Activated CD8-positive, alpha-beta T cell treated with anti-CD3 and anti-CD28 coated beads for 36 hours (primary cell): ENCODE measurements around the gene VMAC. TPM values are rescaled to one million over a fixed set of nuclear protein-coding genes. Genes with fewer than 3 reads are reported as not detected.

Experiments used
- ATAC-seq: fragments of 200-7000 bp; cut with Tn5 transposase; one replicate; pipeline ENCODE4 v1.10.0; 2021; ENCODE audit warnings: mild to moderate bottlenecking, moderate library complexity
- CTCF ChIA-PET: fragments of 350-600 bp; sonication (Branson Sonifier 250); formaldehyde crosslinking; loops from one replicate; lab custom pipeline; 2021; ENCODE audit warnings: antibody characterized with exemption; lab: Charles Lee
- POLR2A ChIA-PET: fragments of 350-600 bp; sonication (Branson Sonifier 250); formaldehyde crosslinking; loops from one replicate; lab custom pipeline; 2021; ENCODE audit warnings: antibody characterized with exemption; lab: Charles Lee
- DNase-seq: peaks from one replicate; pipeline ENCODE4 v3.0.0-alpha.2; 2020
- H3K27ac Mint-ChIP-seq: one replicate; pipeline ENCODE4 v1.8.0; 2021; ENCODE audit warnings: mild to moderate bottlenecking, mixed read lengths
- H3K27me3 Mint-ChIP-seq: one replicate; pipeline ENCODE4 v1.8.0; 2021; ENCODE audit warnings: mixed read lengths
- H3K36me3 Mint-ChIP-seq: one replicate; pipeline ENCODE4 v1.8.0; 2021; ENCODE audit warnings: low read depth, mixed read lengths
- H3K4me1 Mint-ChIP-seq: one replicate; pipeline ENCODE4 v1.8.0; 2021; ENCODE audit warnings: low read depth, mixed read lengths
- H3K4me3 Mint-ChIP-seq: one replicate; pipeline ENCODE4 v1.8.0; 2021; ENCODE audit warnings: mild to moderate bottlenecking, moderate library complexity, mixed read lengths
- H3K9me3 Mint-ChIP-seq: one replicate; pipeline ENCODE4 v1.8.0; 2021; ENCODE audit warnings: mixed read lengths
- CTCF ChIP-seq: fragments of 200-600 bp; IDR thresholded peaks from one replicate; pipeline ENCODE4 v1.8.0; 2022; ENCODE audit warnings: antibody characterized with exemption, mild to moderate bottlenecking
- intact Hi-C: fragments of 100-400 bp; cut with micrococcal nuclease; formaldehyde crosslinking; loops from one replicate; pipeline ENCODE4 v1.10.0; 2022
- total RNA-seq, 2 experiments: library from RNA; stranded (reverse); gene quantifications; one replicate each; pipeline ENCODE4 v1.2.3, GENCODE V29; 2021

Gene VMAC
- total RNA-seq, 2 experiments from 2014 or later: 1.2 to 2.5 TPM

- no peak for ATAC-seq
- peaks cover 90% of the 10 kb centered on the region for H3K4me1 Mint-ChIP-seq
- H3K4me3 Mint-ChIP-seq: no peak overlapping the region
- peak overlapping the region; percentile 68 for H3K27ac Mint-ChIP-seq
- TF ChIP-seq CTCF: no peak
- ChIA-PET CTCF (interaction anchor here (1.5 to 10.7 kb wide), 3 partner anchors 10 to 21 kb away, joined by 5 to 108 read pairs (median 11); no protein-coding TSS in a partner anchor), POLR2A (no interaction called here)
- no peaks in the 10 kb centered on the region for H3K27me3 Mint-ChIP-seq
- peaks cover 19% of the 10 kb centered on the region for H3K36me3 Mint-ChIP-seq
- H3K9me3 Mint-ChIP-seq: no peaks in the 10 kb centered on the region
- intact Hi-C loops: no loop called here
- DNase-seq: no peak
Observed at GRCh38 chr19:5958074-5958850, 53.6 kb downstream of the VMAC start.

- Mint-ChIP-seq H3K27me3 (no peaks in the 10 kb centered on the region), H3K9me3 (no peaks in the 10 kb centered on the region), H3K4me3 (no peak overlapping the region), H3K36me3 (peaks cover 15% of the 10 kb centered on the region), H3K4me1 (peaks cover 90% of the 10 kb centered on the region), H3K27ac (peak overlapping the region; percentile 68)
- no peak for DNase-seq
- ATAC-seq: no peak
- TF ChIP-seq CTCF: no peak
- ChIA-PET POLR2A (no interaction called here), CTCF (interaction anchor here (1.5 kb wide), 1 partner anchor 9 kb away, joined by 11 read pairs; no protein-coding TSS in a partner anchor)
- intact Hi-C loops: no loop called here
Observed at GRCh38 chr19:5958851-5959122, 54.1 kb downstream of the VMAC start.

GRCh38 chr19:5959260-5960004 lies 54.8 kb downstream of the VMAC start:
- Mint-ChIP-seq H3K27ac (peak overlapping the region; percentile 82), H3K4me1 (peaks cover 90% of the 10 kb centered on the region), H3K9me3 (no peaks in the 10 kb centered on the region), H3K4me3 (no peak overlapping the region), H3K27me3 (no peaks in the 10 kb centered on the region), H3K36me3 (peaks cover 12% of the 10 kb centered on the region)
- no peak for ATAC-seq
- intact Hi-C loops: no loop called here
- ChIA-PET POLR2A (interaction anchor here (1.3 kb wide), 1 partner anchor 55 kb away, joined by 3 read pairs; no protein-coding TSS in a partner anchor), CTCF (interaction anchor here (0.9 to 1.5 kb wide), 3 partner anchors 9 to 155 kb away, joined by 4 to 11 read pairs (median 4); partner anchors contain the start of gene NRTN)
- DNase-seq: no peak
- TF ChIP-seq CTCF: no peak

Other genes starting within 250 kb of the VMAC start
- 10 to 100 TPM; 49.4 TPM for gene MICOS13, start 224.4 kb upstream of the VMAC start, total RNA-seq
- 1 to 10 TPM; 2.7 to 3.5 TPM for gene HSD11B1L, start 223.8 kb upstream of the VMAC start, total RNA-seq
- gene RPL36, start 214.6 kb upstream of the VMAC start, total RNA-seq: 1,000 to 10,000 TPM; 1,711 to 1,715 TPM
- 100 to 1,000 TPM; 324 to 342 TPM for gene LONP1, start 184.7 kb upstream of the VMAC start, total RNA-seq
- gene CATSPERD, start 184.2 kb upstream of the VMAC start, total RNA-seq: not detected
- 1 to 10 TPM; 4.4 to 5.0 TPM for gene PRR22, start 120.1 kb upstream of the VMAC start, total RNA-seq
- gene DUS3L, start 113.7 kb upstream of the VMAC start, total RNA-seq: 10 to 100 TPM; 69.6 to 74.5 TPM
- gene NRTN, start 99.8 kb upstream of the VMAC start, total RNA-seq: under 1 TPM in 1 of 2 experiments, not detected in 1; 0.72 TPM
- not detected for gene FUT6, start 65.2 kb upstream of the VMAC start, total RNA-seq
- not detected for gene FUT3, start 53.4 kb upstream of the VMAC start, total RNA-seq
- gene FUT5, start 34.3 kb upstream of the VMAC start, total RNA-seq: not detected
- 100 to 1,000 TPM; 233 to 237 TPM for gene NDUFA11, start 1.1 kb upstream of the VMAC start, total RNA-seq
- gene CAPS, start 9.4 kb downstream of the VMAC start, total RNA-seq: 1 to 10 TPM; 2.1 to 2.8 TPM
- gene RANBP3, start 73.3 kb downstream of the VMAC start, total RNA-seq: 10 to 100 TPM; 74.3 to 87.5 TPM
- gene RFX2, start 205.6 kb downstream of the VMAC start, total RNA-seq: 10 to 100 TPM in 1 of 2 experiments, 1 to 10 TPM in 1; 8.9 to 10.5 TPM
- not detected for gene ACSBG2, start 230.8 kb downstream of the VMAC start, total RNA-seq